PC-9 (cell line): ENCODE data around the gene GNMT. TPM values are rescaled to one million over a fixed set of nuclear protein-coding genes. Genes with fewer than 3 reads are reported as not detected.

ENCODE experiments used
- BruUV-seq: library from RNA; stranded (reverse); fragments of 400-500 nt; replicated peaks from 2 replicates; lab custom pipeline; 2021; lab: Mats Ljungman, UMichigan
- CTCF ChIA-PET: fragments of 300-600 bp; sonication (Branson Sonifier 250); formaldehyde crosslinking; loops from one replicate; lab custom pipeline; 2022; ENCODE audit warnings: antibody characterized with exemption; lab: Charles Lee
- POLR2A ChIA-PET: fragments of 300-600 bp; sonication (Branson Sonifier 250); formaldehyde crosslinking; loops from one replicate; lab custom pipeline; 2022; ENCODE audit warnings: antibody characterized with exemption; ENCODE audit not compliant: unreplicated experiment; lab: Charles Lee
- DNase-seq, 2 experiments: peaks; one replicate each; pipeline versions ENCODE4 v3.0.0 to v3.0.0-alpha.2; 2015 to 2022; ENCODE audit warnings: mixed read lengths in 1 of 2
- H2AFZ ChIP-seq: fragments of 200-600 bp; sonication (generic); 2 replicates; pipeline ENCODE4 v1.8.1; 2017; ENCODE audit warnings: antibody characterized with exemption
- H3F3A ChIP-seq: fragments of 200-600 bp; sonication (generic); 2 replicates; pipeline ENCODE4 v1.8.1; 2017; ENCODE audit warnings: antibody characterized with exemption, mild to moderate bottlenecking, low read depth; ENCODE audit not compliant: insufficient read depth
- H3K27ac ChIP-seq: fragments of 200-600 bp; sonication (generic); 2 replicates; pipeline ENCODE4 v1.6.1; 2016; ENCODE audit warnings: mixed run types
- H3K27me3 ChIP-seq: fragments of 200-600 bp; sonication (generic); 2 replicates; pipeline ENCODE4 v1.6.1; 2016; ENCODE audit warnings: low read depth, mixed run types; ENCODE audit not compliant: insufficient read depth
- H3K36me3 ChIP-seq: fragments of 200-600 bp; sonication (generic); 2 replicates; pipeline ENCODE4 v1.6.1; 2016; ENCODE audit warnings: low read depth, mixed run types
- H3K4me1 ChIP-seq: fragments of 200-600 bp; sonication (generic); replicated peaks from 2 replicates; pipeline ENCODE4 v1.6.1; 2016; ENCODE audit warnings: mixed run types; ENCODE audit not compliant: insufficient read depth
- H3K4me2 ChIP-seq: fragments of 200-600 bp; sonication (generic); 2 replicates; pipeline ENCODE4 v1.6.1; 2017; ENCODE audit warnings: mixed run types
- H3K4me3 ChIP-seq: fragments of 200-600 bp; sonication (generic); 2 replicates; pipeline ENCODE4 v1.6.1; 2016; ENCODE audit warnings: mixed run types
- H3K79me2 ChIP-seq: fragments of 200-600 bp; sonication (generic); 2 replicates; pipeline ENCODE4 v1.6.1; 2017; ENCODE audit warnings: low read depth, mixed run types
- H3K9me2 ChIP-seq: fragments of 200-600 bp; sonication (generic); 2 replicates; pipeline ENCODE4 v1.8.1; 2017; ENCODE audit warnings: mild to moderate bottlenecking; ENCODE audit not compliant: insufficient read depth
- H3K9me3 ChIP-seq: fragments of 200-600 bp; sonication (generic); 2 replicates; pipeline ENCODE4 v1.8.1; 2016; ENCODE audit warnings: low read depth; ENCODE audit not compliant: insufficient read depth
- H4K20me1 ChIP-seq: fragments of 200-600 bp; sonication (generic); 2 replicates; pipeline ENCODE4 v1.8.1; 2017; ENCODE audit not compliant: insufficient read depth
- CTCF ChIP-seq: fragments of 200-600 bp; sonication (generic); conservative IDR thresholded peaks from 2 replicates; pipeline ENCODE4 v1.6.1; 2017; ENCODE audit warnings: mixed run types, antibody characterized with exemption, mild to moderate bottlenecking, moderate library complexity
- EZH2 ChIP-seq: fragments of 200-600 bp; sonication (generic); IDR thresholded peaks from 2 replicates; pipeline ENCODE4 v1.8.0; 2017; ENCODE audit warnings: antibody characterized with exemption, low read depth
- intact Hi-C: fragments of 100-400 bp; cut with micrococcal nuclease; formaldehyde crosslinking; loops from one replicate; pipeline ENCODE4 v1.10.0; 2022; ENCODE audit not compliant: unreplicated experiment
- total RNA-seq: library from RNA; stranded (reverse); gene quantifications from 2 replicates; pipeline ENCODE4 v1.2.3, GENCODE V29; 2021

GNMT gene
- total RNA-seq, 1 experiment from 2014 or later: 0.57 TPM

- POLR2A ChIA-PET: interaction anchor here (0.6 kb wide), 4 partner anchors 47 to 1138 kb away, joined by 3 to 15 read pairs (median 4); no protein-coding TSS in a partner anchor
- CTCF ChIA-PET: interaction anchor here (0.7 to 1.2 kb wide), 2 partner anchors 10 to 119 kb away, joined by 3 to 16 read pairs; no protein-coding TSS in a partner anchor
- Histone ChIP-seq H3K9me2 (no peaks in the 10 kb centered on the region), H3K4me3 (peak within 1 kb of the TSS; percentile 87), H3K27me3 (no peaks in the 10 kb centered on the region), H3K4me1 (0 out of 2 replicates have a peak, but pooled peaks cover 26% of the 10 kb centered on the region), H3F3A (peaks cover 33% of the 10 kb centered on the region), H3K9me3 (no peaks in the 10 kb centered on the region), H4K20me1 (no peaks in the 10 kb centered on the region), H3K27ac (peak within 1 kb of the TSS; percentile 30), H3K79me2 (peaks cover 22% of the 10 kb centered on the region), H3K4me2 (peak within 1 kb of the TSS; percentile 95), H2AFZ (peak within 1 kb of the TSS; percentile 97), H3K36me3 (0 out of 2 replicates have a peak, but pooled peaks cover 6% of the 10 kb centered on the region)
- TF ChIP-seq CTCF (no peak), EZH2 (no peak)
- intact Hi-C loops: no loop called here
- BruUV-seq: no TSS peak
- DNase-seq: peak; percentile 72 to 81
Observed at GRCh38 chr6:42978839-42979522, 18.4 kb downstream of the GNMT start, which contains the start of gene PEX6. Gene PEX6 (minus strand): TSS chr6:42979181. CDS start chr6:42979150, 31 bp downstream.

- H3K79me2 ChIP-seq: peaks cover 22% of the 10 kb centered on the region
- no peaks in the 10 kb centered on the region for H3K9me2 ChIP-seq
- H3K4me3 ChIP-seq: peak overlapping the region; percentile 87
- no peak for DNase-seq
- H3K9me3 ChIP-seq: no peaks in the 10 kb centered on the region
- no peaks in the 10 kb centered on the region for H4K20me1 ChIP-seq
- H3K4me2 ChIP-seq: peak overlapping the region; percentile 95
- no peak for TF ChIP-seq CTCF
- no peak for TF ChIP-seq EZH2
- H2AFZ ChIP-seq: peak overlapping the region; percentile 97
- H3F3A ChIP-seq: peaks cover 33% of the 10 kb centered on the region
- H3K4me1 ChIP-seq: 0 out of 2 replicates have a peak, but pooled peaks cover 26% of the 10 kb centered on the region
- H3K27me3 ChIP-seq: no peaks in the 10 kb centered on the region
- TSS peak; percentile 96 for BruUV-seq
- H3K27ac ChIP-seq: peak overlapping the region; percentile 30
- ChIA-PET POLR2A (interaction anchor here (0.6 kb wide), 2 partner anchors 48 to 193 kb away, joined by 4 to 5 read pairs; no protein-coding TSS in a partner anchor), CTCF (interaction anchor here (1.2 kb wide), 1 partner anchor 118 kb away, joined by 16 read pairs; no protein-coding TSS in a partner anchor)
- intact Hi-C loops: no loop called here
- H3K36me3 ChIP-seq: 0 out of 2 replicates have a peak, but pooled peaks cover 6% of the 10 kb centered on the region
Observed at GRCh38 chr6:42979523-42980177, 19.1 kb downstream of the GNMT start.

- Histone ChIP-seq H4K20me1 (no peaks in the 10 kb centered on the region), H2AFZ (no peak overlapping the region), H3K79me2 (peaks cover 27% of the 10 kb centered on the region), H3F3A (peaks cover 18% of the 10 kb centered on the region; the same call in 1 of the 2 replicates), H3K4me1 (peaks cover 27% of the 10 kb centered on the region; the same call in 1 of the 2 replicates), H3K36me3 (no peaks in the 10 kb centered on the region), H3K9me2 (no peaks in the 10 kb centered on the region), H3K27me3 (no peaks in the 10 kb centered on the region), H3K4me2 (no peak overlapping the region), H3K9me3 (no peaks in the 10 kb centered on the region), H3K27ac (no peak overlapping the region), H3K4me3 (no peak overlapping the region)
- POLR2A ChIA-PET: no interaction called here
- TF ChIP-seq CTCF: no peak
- TF ChIP-seq EZH2: no peak
- intact Hi-C loops: no loop called here
- CTCF ChIA-PET: no interaction called here
- no TSS peak for BruUV-seq
- no peak for DNase-seq
Observed at GRCh38 chr6:42981836-42982235, 21.3 kb downstream of the GNMT start.
